Neural cell (in vitro differentiated cells): ENCODE measurements around the gene HELZ. TPM values are rescaled to one million over a fixed set of nuclear protein-coding genes. Genes with fewer than 3 reads are reported as not detected.
"Not testable (repeated sequence)": the region's sequence is repeated elsewhere in the genome, so short reads cannot be mapped to it uniquely, and the experiment has no call there.

Source experiments
- H2AFZ ChIP-seq: fragments of 200-600, 300-800 bp; sonication (generic), shearing (Covaris generic); 2 replicates; pipeline ENCODE4 v1.6.0; 2014; ENCODE audit warnings: low read depth, mild to moderate bottlenecking, antibody characterized with exemption, low read length, moderate library complexity
- H3F3A ChIP-seq: fragments of 200-600 bp; shearing (Covaris generic); 2 replicates; pipeline ENCODE4 v1.6.1; 2016; ENCODE audit warnings: mild to moderate bottlenecking, moderate library complexity, mixed read lengths, antibody characterized with exemption, low read length; ENCODE audit not compliant: insufficient read depth, poor library complexity, severe bottlenecking
- H3K27ac ChIP-seq: fragments of 200-600, 300-800 bp; sonication (generic), shearing (Covaris generic); 2 replicates; pipeline ENCODE4 v1.5.1; 2014; ENCODE audit warnings: mild to moderate bottlenecking, low read length, moderate library complexity
- H3K27me3 ChIP-seq: fragments of 300-800, 200-600 bp; sonication (generic), shearing (Covaris generic); 2 replicates; pipeline ENCODE4 v1.6.0; 2014; ENCODE audit warnings: mild to moderate bottlenecking, low read depth, low read length, moderate library complexity; ENCODE audit not compliant: insufficient read depth
- H3K36me3 ChIP-seq: fragments of 300-800, 200-600 bp; sonication (generic), shearing (Covaris generic); 2 replicates; pipeline ENCODE4 v1.5.1; 2014; ENCODE audit warnings: mild to moderate bottlenecking, antibody characterized with exemption, low read length, moderate library complexity; ENCODE audit not compliant: insufficient read depth
- H3K4me2 ChIP-seq: fragments of 300-800, 200-600 bp; sonication (generic), shearing (Covaris generic); 2 replicates; pipeline ENCODE4 v1.6.0; 2014; ENCODE audit warnings: mild to moderate bottlenecking, low read length
- H3K4me3 ChIP-seq: fragments of 300-800, 200-600 bp; sonication (generic), shearing (Covaris generic); 2 replicates; pipeline ENCODE4 v1.5.1; 2014; ENCODE audit warnings: mild to moderate bottlenecking, low read length, moderate library complexity
- H3K79me2 ChIP-seq: fragments of 200-600 bp; shearing (Covaris generic); replicated peaks from 2 replicates; pipeline ENCODE4 v1.6.0; 2014; ENCODE audit warnings: mild to moderate bottlenecking, low read length, moderate library complexity; ENCODE audit not compliant: insufficient read depth
- H3K9ac ChIP-seq: fragments of 300-800, 200-600 bp; sonication (generic), shearing (Covaris generic); 2 replicates; pipeline ENCODE4 v1.6.1; 2016; ENCODE audit warnings: mild to moderate bottlenecking, low read length, mixed read lengths
- H3K9me2 ChIP-seq: fragments of 200-600 bp; shearing (Covaris generic); 2 replicates; pipeline ENCODE4 v1.6.1; 2016; ENCODE audit warnings: mild to moderate bottlenecking, low read length, mixed read lengths; ENCODE audit not compliant: insufficient read depth
- H3K9me3 ChIP-seq: fragments of 200-600, 300-800 bp; sonication (generic), shearing (Covaris generic); 2 replicates; pipeline ENCODE4 v1.6.1; 2016; ENCODE audit warnings: mild to moderate bottlenecking, mixed run types, low read length, moderate library complexity, mixed read lengths
- H4K20me1 ChIP-seq: fragments of 200-600 bp; shearing (Covaris generic); 2 replicates; pipeline ENCODE4 v1.6.1; 2016; ENCODE audit warnings: mild to moderate bottlenecking, mixed run types; ENCODE audit not compliant: insufficient read depth
- EP300 ChIP-seq: fragments of 450-650 bp; conservative IDR thresholded peaks from 2 replicates; pipeline ENCODE4 v1.6.1; 2014; ENCODE audit warnings: antibody characterized with exemption, mild to moderate bottlenecking, moderate library complexity; ENCODE audit not compliant: poor library complexity, severe bottlenecking
- EZH2 ChIP-seq: fragments of 200-600, 300-800 bp; shearing (Covaris generic), sonication (generic); IDR thresholded peaks from 2 replicates; pipeline ENCODE4 v1.6.1; 2014; ENCODE audit warnings: antibody characterized with exemption, low read length, borderline replicate concordance, mild to moderate bottlenecking; ENCODE audit not compliant: insufficient read depth, poor library complexity, severe bottlenecking
- MXI1 ChIP-seq: fragments of 450-650 bp; conservative IDR thresholded peaks from 2 replicates; pipeline ENCODE4 v1.6.1; 2014; ENCODE audit warnings: antibody characterized with exemption, mild to moderate bottlenecking; ENCODE audit not compliant: poor library complexity, severe bottlenecking
- POLR2AphosphoS5 ChIP-seq: IDR thresholded peaks from 2 replicates; pipeline ENCODE4 v1.6.1; 2012
- RAD21 ChIP-seq: fragments of 450-650 bp; conservative IDR thresholded peaks from 2 replicates; pipeline ENCODE4 v1.6.1; 2014; ENCODE audit warnings: antibody characterized with exemption, mild to moderate bottlenecking, moderate library complexity
- SMC3 ChIP-seq: fragments of 450-650 bp; conservative IDR thresholded peaks from 2 replicates; pipeline ENCODE4 v1.6.1; 2014; ENCODE audit warnings: antibody characterized with exemption, mild to moderate bottlenecking, moderate library complexity; ENCODE audit not compliant: poor library complexity
- TAF1 ChIP-seq: IDR thresholded peaks from 2 replicates; pipeline ENCODE4 v1.6.1; 2012; ENCODE audit warnings: low read depth
- polyA plus RNA-seq: library from polyadenylated mRNA; depleted of rRNA; stranded (reverse); fragments of >200 nt; gene quantifications from 2 replicates; pipeline ENCODE4 v1.2.3, GENCODE V29; 2014
- TF ChIP-seq, protein P1 (sequence below): IDR thresholded peaks from 2 replicates; pipeline ENCODE4 v1.6.1; 2012; ENCODE audit warnings: borderline replicate concordance
- TF ChIP-seq, protein P2 (sequence below): fragments of 450-650 bp; IDR thresholded peaks from 2 replicates; pipeline ENCODE4 v1.5.1; 2014; ENCODE audit warnings: antibody characterized with exemption, mild to moderate bottlenecking, moderate library complexity; ENCODE audit not compliant: poor library complexity, severe bottlenecking

Gene HELZ
- polyA plus RNA-seq, 1 donor from 2014 or later: 11.7 TPM

DNA sequence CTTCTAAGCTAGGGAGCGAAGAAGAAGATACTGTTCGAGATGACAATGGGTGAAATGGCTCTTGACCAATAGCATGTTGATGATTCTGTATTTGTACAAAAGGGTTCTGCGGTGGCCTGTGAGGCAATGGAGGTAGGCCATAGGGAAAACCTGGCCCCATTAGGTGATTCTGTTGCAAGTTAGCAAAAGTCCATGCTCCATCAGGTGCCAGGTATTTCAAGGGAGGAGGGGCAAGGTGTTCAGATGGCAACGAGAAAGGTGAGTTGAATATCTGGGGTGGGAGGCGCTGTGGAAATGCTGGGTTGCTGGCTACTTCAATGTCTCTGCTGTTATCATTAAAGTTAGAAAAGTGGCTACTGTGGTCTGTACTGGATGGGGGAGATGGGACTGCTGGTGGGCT lies 137.8 kb downstream of the HELZ start:
- no peaks in the 10 kb centered on the region for H3K9me3 ChIP-seq
- H3K27me3 ChIP-seq: no peaks in the 10 kb centered on the region
- no peak overlapping the region for H2AFZ ChIP-seq
- H3K79me2 ChIP-seq: no peaks in the 10 kb centered on the region
- peaks cover 13% of the 10 kb centered on the region for H3K36me3 ChIP-seq
- TF ChIP-seq POLR2AphosphoS5 (no peak), EP300 (no peak), EZH2 (no peak), SMC3 (no peak), MXI1 (no peak), RAD21 (no peak), TAF1 (no peak)
- TF ChIP-seq, protein P1, sequence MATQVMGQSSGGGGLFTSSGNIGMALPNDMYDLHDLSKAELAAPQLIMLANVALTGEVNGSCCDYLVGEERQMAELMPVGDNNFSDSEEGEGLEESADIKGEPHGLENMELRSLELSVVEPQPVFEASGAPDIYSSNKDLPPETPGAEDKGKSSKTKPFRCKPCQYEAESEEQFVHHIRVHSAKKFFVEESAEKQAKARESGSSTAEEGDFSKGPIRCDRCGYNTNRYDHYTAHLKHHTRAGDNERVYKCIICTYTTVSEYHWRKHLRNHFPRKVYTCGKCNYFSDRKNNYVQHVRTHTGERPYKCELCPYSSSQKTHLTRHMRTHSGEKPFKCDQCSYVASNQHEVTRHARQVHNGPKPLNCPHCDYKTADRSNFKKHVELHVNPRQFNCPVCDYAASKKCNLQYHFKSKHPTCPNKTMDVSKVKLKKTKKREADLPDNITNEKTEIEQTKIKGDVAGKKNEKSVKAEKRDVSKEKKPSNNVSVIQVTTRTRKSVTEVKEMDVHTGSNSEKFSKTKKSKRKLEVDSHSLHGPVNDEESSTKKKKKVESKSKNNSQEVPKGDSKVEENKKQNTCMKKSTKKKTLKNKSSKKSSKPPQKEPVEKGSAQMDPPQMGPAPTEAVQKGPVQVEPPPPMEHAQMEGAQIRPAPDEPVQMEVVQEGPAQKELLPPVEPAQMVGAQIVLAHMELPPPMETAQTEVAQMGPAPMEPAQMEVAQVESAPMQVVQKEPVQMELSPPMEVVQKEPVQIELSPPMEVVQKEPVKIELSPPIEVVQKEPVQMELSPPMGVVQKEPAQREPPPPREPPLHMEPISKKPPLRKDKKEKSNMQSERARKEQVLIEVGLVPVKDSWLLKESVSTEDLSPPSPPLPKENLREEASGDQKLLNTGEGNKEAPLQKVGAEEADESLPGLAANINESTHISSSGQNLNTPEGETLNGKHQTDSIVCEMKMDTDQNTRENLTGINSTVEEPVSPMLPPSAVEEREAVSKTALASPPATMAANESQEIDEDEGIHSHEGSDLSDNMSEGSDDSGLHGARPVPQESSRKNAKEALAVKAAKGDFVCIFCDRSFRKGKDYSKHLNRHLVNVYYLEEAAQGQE: no peak
- TF ChIP-seq, protein P2, sequence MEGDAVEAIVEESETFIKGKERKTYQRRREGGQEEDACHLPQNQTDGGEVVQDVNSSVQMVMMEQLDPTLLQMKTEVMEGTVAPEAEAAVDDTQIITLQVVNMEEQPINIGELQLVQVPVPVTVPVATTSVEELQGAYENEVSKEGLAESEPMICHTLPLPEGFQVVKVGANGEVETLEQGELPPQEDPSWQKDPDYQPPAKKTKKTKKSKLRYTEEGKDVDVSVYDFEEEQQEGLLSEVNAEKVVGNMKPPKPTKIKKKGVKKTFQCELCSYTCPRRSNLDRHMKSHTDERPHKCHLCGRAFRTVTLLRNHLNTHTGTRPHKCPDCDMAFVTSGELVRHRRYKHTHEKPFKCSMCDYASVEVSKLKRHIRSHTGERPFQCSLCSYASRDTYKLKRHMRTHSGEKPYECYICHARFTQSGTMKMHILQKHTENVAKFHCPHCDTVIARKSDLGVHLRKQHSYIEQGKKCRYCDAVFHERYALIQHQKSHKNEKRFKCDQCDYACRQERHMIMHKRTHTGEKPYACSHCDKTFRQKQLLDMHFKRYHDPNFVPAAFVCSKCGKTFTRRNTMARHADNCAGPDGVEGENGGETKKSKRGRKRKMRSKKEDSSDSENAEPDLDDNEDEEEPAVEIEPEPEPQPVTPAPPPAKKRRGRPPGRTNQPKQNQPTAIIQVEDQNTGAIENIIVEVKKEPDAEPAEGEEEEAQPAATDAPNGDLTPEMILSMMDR: no peak
- no peak overlapping the region for H3K4me3 ChIP-seq
- no peaks in the 10 kb centered on the region for H4K20me1 ChIP-seq
- no peak overlapping the region for H3K4me2 ChIP-seq
- H3K27ac ChIP-seq: no peak overlapping the region
- no peaks in the 10 kb centered on the region for H3F3A ChIP-seq
- no peaks in the 10 kb centered on the region for H3K9me2 ChIP-seq
- no peak overlapping the region for H3K9ac ChIP-seq

DNA sequence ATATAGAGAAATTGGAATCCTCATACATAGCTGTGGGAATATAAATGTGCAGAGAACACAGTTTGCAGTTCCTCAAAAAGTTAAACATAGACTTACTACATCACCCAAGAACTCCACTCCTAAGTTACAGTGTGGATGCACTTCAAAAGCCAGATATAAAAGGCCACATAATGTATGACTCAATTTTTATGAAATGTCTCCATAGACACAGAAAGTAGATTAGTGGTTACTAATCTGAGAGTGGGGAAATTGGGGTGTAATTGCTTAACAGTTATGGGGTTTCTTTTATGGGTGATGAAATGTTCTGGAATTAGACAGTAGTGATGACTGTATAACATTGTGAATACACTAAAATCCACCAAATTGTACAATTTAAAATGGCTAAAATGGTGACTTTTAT lies 139.8 kb downstream of the HELZ start:
- Histone ChIP-seq H3K36me3 (peaks cover 13% of the 10 kb centered on the region), H3K9me3 (no peaks in the 10 kb centered on the region), H4K20me1 (no peaks in the 10 kb centered on the region), H3K9ac (no peak overlapping the region), H2AFZ (no peak overlapping the region), H3F3A (no peaks in the 10 kb centered on the region), H3K4me2 (no peak overlapping the region), H3K27ac (no peak overlapping the region), H3K27me3 (no peaks in the 10 kb centered on the region), H3K9me2 (no peaks in the 10 kb centered on the region), H3K79me2 (no peaks in the 10 kb centered on the region), H3K4me3 (no peak overlapping the region)
- TF ChIP-seq TAF1 (no peak), RAD21 (no peak), MXI1 (no peak), EP300 (no peak), POLR2AphosphoS5 (no peak), EZH2 (no peak), SMC3 (no peak)
- TF ChIP-seq, protein P2: no peak
- TF ChIP-seq, protein P1: no peak

DNA sequence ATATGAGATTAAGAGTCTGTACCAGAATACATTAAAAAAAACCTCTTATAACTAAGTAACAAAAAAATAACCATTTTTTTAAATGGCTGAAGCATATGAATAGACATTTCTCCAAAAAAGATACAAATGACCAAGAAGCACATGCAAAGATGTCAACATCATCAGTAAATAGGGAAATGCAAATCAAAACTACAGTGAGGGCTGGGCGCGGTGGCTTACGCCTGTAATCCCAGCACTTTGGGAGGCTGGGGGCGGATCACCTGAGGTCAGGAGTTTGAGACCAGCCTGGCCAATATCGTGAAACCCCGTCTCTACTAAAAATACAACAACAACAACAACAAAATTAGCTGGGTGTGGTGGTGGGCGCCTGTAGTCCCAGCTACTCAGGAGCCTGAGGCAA lies 140.4 kb downstream of the HELZ start:
- H3K9ac ChIP-seq, H3K4me2 ChIP-seq, H3K27ac ChIP-seq, H3K9me2 ChIP-seq, H3K4me3 ChIP-seq, H2AFZ ChIP-seq, H3K9me3 ChIP-seq, H4K20me1 ChIP-seq, H3K79me2 ChIP-seq, H3F3A ChIP-seq, H3K27me3 ChIP-seq: not testable (repeated sequence)
- H3K36me3 ChIP-seq: peaks cover 13% of the 10 kb centered on the region
